HepG2 (cell line): ENCODE data around the gene ANXA11. TPM values are rescaled to one million over a fixed set of nuclear protein-coding genes. Genes with fewer than 3 reads are reported as not detected.

Source experiments
- BRCA1 ChIP-seq: sonication (generic); formaldehyde crosslinking; IDR thresholded peaks from 2 replicates; pipeline ENCODE4 v1.4.0; 2020; ENCODE audit warnings: missing genetic modification reagents
- CEBPZ ChIP-seq: IDR thresholded peaks from 2 replicates; pipeline ENCODE4 v1.6.1; 2012; ENCODE audit warnings: low read length, improper control_type of control experiment
- CSRNP1 ChIP-seq: sonication (generic); formaldehyde crosslinking; IDR thresholded peaks from 2 replicates; pipeline ENCODE4 v1.8.1; 2023; ENCODE audit warnings: mild to moderate bottlenecking, missing genetic modification reagents
- GABPB1 ChIP-seq: IDR thresholded peaks from 2 replicates; pipeline ENCODE4 v1.6.1; 2016; ENCODE audit warnings: mild to moderate bottlenecking, missing genetic modification reagents, moderate library complexity, missing compliant biosample characterization
- HNRNPLL ChIP-seq: fragments of 200-400 bp; formaldehyde crosslinking; IDR thresholded peaks from 2 replicates; pipeline ENCODE4 v1.6.1; 2017; ENCODE audit warnings: mild to moderate bottlenecking, low read depth, low read length; ENCODE audit not compliant: poor library complexity, severe bottlenecking
- HOXA3 ChIP-seq: sonication (generic); formaldehyde crosslinking; IDR thresholded peaks from 2 replicates; pipeline ENCODE4 v1.5.0; 2020; ENCODE audit warnings: missing genetic modification reagents
- MIER3 ChIP-seq: IDR thresholded peaks from 2 replicates; pipeline ENCODE4 v1.6.1; 2016; ENCODE audit warnings: missing compliant biosample characterization, borderline replicate concordance
- NR1H2 ChIP-seq: sonication (generic); formaldehyde crosslinking; IDR thresholded peaks from 2 replicates; pipeline ENCODE4 v1.8.1; 2022; ENCODE audit warnings: low read depth, missing genetic modification reagents, borderline replicate concordance
- RARA ChIP-seq: IDR thresholded peaks from 2 replicates; pipeline ENCODE4 v1.6.1; 2016; ENCODE audit warnings: missing genetic modification reagents, missing compliant biosample characterization
- RFXANK ChIP-seq: IDR thresholded peaks from 2 replicates; pipeline ENCODE4 v1.6.1; 2016
- ZNF275 ChIP-seq: sonication (generic); formaldehyde crosslinking; IDR thresholded peaks from 2 replicates; pipeline ENCODE4 v1.8.0; 2022; ENCODE audit warnings: missing genetic modification reagents, mild to moderate bottlenecking, inconsistent platforms, borderline replicate concordance
- ZNF367 ChIP-seq: sonication (generic); formaldehyde crosslinking; IDR thresholded peaks from 2 replicates; pipeline ENCODE4 v1.4.0; 2020; ENCODE audit warnings: missing genetic modification reagents, borderline replicate concordance
- ZNF549 ChIP-seq: sonication (generic); formaldehyde crosslinking; IDR thresholded peaks from 2 replicates; pipeline ENCODE4 v1.5.0; 2020; ENCODE audit warnings: missing genetic modification reagents
- polyA plus RNA-seq, 8 experiments: library from polyadenylated mRNA; depleted of rRNA in 3 of 8; stranded (reverse) in 7 of 8; unstranded in 1 of 8; fragments of >200 nt; fragmentation: Illumina TruSeq in 4 of 8; extraction: Trizol in 4 of 8; gene quantifications; 2 replicates each; pipeline versions ENCODE4 v1.2.1 to v1.2.3, GENCODE V29; 2011 to 2016; ENCODE audit warnings: low read depth in 4 of 8, missing spikeins in 1 of 8, mixed read lengths in 1 of 8; ENCODE audit not compliant: insufficient read depth in 1 of 8
- total RNA-seq, 5 experiments: library from RNA; depleted of rRNA; stranded (reverse); fragments of >200 nt; fragmentation: Illumina TruSeq; extraction: Trizol; gene quantifications; 2 replicates each; pipeline ENCODE4 v1.2.3, GENCODE V29; 2016; ENCODE audit warnings: low read depth in 1 of 5
- TF ChIP-seq, protein P1 (sequence below): sonication (generic); formaldehyde crosslinking; IDR thresholded peaks from 2 replicates; pipeline ENCODE4 v1.8.1; 2023; ENCODE audit warnings: mild to moderate bottlenecking, missing genetic modification reagents, borderline replicate concordance
- TF ChIP-seq, protein P2 (sequence below), 2 experiments: IDR thresholded peaks; 2 replicates each; pipeline ENCODE4 v1.6.1; 2011 to 2012; ENCODE audit warnings: low read length in 2 of 2, borderline replicate concordance in 1 of 2, low read depth in 1 of 2, mild to moderate bottlenecking in 1 of 2, moderate library complexity in 1 of 2
- TF ChIP-seq, protein P3 (sequence below): sonication (generic); IDR thresholded peaks from 2 replicates; pipeline ENCODE4 v1.6.1; 2016; ENCODE audit warnings: low read depth, borderline replicate concordance

Gene ANXA11
- total and polyA plus RNA-seq, 2 of the 13 experiments (the other 11 are each of a cell fraction or from before 2014, with no cell fraction given): 30.6 to 51.5 TPM

DNA sequence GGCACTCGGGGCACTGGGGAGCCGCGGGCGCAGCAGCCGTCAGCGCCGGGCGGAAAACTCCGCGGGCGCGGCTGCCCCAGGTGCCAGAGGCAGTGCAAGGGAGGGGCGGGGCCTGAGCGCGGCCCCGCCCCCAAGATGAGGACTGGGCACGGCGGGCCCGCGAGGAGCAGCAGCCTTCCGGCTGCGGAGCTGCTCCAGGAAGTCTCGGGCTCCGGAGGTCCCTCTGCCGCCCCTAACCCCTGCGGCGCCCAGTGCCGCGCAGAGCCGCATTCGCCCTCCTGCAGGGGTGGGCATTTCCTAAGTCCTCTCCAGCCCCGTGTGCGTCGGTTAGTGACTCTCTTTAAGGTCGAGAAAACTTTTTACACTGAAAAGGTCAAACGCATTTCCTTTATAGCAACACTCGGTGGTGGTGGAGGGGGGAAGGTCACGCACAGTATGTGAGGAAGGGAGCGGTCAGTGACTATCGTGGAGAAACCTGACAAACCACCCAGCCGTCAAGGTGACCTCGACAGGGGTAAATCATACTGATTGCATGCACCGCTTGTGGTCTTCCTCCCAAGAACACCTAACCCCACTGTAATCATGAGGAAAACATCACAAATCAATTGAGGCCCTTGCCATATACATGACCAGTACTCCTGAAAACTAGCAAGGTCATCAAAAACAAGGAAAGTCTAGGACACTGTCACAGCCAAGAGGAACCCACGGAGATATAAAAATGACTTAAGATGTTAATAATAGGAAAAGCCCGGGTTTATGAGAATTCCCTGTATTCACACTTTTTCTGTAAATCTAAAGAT, at the start of gene ANXA11 (continued):
- peak; percentile 83 for TF ChIP-seq GABPB1 (CRISPR knock-in tag)
- no peak for TF ChIP-seq RFXANK (CRISPR knock-in tag)
- no peak for TF ChIP-seq CSRNP1 (CRISPR knock-in tag)
- no peak for TF ChIP-seq ZNF367 (CRISPR knock-in tag)
- peak; percentile 28; the same call in 1 of the 2 replicates for TF ChIP-seq BRCA1 (CRISPR knock-in tag)
- no peak for TF ChIP-seq CEBPZ
- TF ChIP-seq HNRNPLL: peak; percentile 69
- TF ChIP-seq, protein P1, sequence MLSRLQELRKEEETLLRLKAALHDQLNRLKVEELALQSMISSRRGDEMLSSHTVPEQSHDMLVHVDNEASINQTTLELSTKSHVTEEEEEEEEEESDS (CRISPR knock-in tag): no peak
- TF ChIP-seq, protein P2, sequence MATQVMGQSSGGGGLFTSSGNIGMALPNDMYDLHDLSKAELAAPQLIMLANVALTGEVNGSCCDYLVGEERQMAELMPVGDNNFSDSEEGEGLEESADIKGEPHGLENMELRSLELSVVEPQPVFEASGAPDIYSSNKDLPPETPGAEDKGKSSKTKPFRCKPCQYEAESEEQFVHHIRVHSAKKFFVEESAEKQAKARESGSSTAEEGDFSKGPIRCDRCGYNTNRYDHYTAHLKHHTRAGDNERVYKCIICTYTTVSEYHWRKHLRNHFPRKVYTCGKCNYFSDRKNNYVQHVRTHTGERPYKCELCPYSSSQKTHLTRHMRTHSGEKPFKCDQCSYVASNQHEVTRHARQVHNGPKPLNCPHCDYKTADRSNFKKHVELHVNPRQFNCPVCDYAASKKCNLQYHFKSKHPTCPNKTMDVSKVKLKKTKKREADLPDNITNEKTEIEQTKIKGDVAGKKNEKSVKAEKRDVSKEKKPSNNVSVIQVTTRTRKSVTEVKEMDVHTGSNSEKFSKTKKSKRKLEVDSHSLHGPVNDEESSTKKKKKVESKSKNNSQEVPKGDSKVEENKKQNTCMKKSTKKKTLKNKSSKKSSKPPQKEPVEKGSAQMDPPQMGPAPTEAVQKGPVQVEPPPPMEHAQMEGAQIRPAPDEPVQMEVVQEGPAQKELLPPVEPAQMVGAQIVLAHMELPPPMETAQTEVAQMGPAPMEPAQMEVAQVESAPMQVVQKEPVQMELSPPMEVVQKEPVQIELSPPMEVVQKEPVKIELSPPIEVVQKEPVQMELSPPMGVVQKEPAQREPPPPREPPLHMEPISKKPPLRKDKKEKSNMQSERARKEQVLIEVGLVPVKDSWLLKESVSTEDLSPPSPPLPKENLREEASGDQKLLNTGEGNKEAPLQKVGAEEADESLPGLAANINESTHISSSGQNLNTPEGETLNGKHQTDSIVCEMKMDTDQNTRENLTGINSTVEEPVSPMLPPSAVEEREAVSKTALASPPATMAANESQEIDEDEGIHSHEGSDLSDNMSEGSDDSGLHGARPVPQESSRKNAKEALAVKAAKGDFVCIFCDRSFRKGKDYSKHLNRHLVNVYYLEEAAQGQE (IDR thresholded peaks at IDR 0.05; ENCODE audit: borderline replicate concordance in 1 of 2, low read depth in 1 of 2, low read length in 2 of 2): peak in 1 of 2 experiments; percentile 56; a peak in 1 of 4 replicates
- no peak; the same call in 1 of the 2 replicates for TF ChIP-seq RARA (CRISPR knock-in tag)
- TF ChIP-seq ZNF549 (CRISPR knock-in tag): no peak
- TF ChIP-seq MIER3 (CRISPR knock-in tag): peak; percentile 46; the same call in 1 of the 2 replicates
- no peak for TF ChIP-seq ZNF275 (CRISPR knock-in tag)
- TF ChIP-seq NR1H2: no peak
- TF ChIP-seq, protein P3, sequence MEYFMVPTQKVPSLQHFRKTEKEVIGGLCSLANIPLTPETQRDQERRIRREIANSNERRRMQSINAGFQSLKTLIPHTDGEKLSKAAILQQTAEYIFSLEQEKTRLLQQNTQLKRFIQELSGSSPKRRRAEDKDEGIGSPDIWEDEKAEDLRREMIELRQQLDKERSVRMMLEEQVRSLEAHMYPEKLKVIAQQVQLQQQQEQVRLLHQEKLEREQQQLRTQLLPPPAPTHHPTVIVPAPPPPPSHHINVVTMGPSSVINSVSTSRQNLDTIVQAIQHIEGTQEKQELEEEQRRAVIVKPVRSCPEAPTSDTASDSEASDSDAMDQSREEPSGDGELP: peak; percentile 22; the same call in 1 of the 2 replicates
- 0 out of 2 replicates have a peak, but pooled peaks have one; percentile 46 for TF ChIP-seq HOXA3
